B cell (primary cell): Measurements from ENCODE around the gene PRKCH. TPM values are rescaled to one million over a fixed set of nuclear protein-coding genes. Genes with fewer than 3 reads are reported as not detected.

Experiments
- ATAC-seq: fragments of 200-7000 bp; cut with Tn5 transposase; one replicate; pipeline ENCODE4 v1.10.0; 2021; ENCODE audit warnings: low read depth, mild to moderate bottlenecking, moderate number of reproducible peaks, moderate library complexity
- CTCF ChIA-PET: fragments of 350-600 bp; sonication (Branson Sonifier 250); formaldehyde crosslinking; loops from one replicate; lab custom pipeline; 2021; ENCODE audit warnings: antibody characterized with exemption, inconsistent platforms; lab: Charles Lee
- POLR2A ChIA-PET: fragments of 350-600 bp; sonication (Branson Sonifier 250); formaldehyde crosslinking; loops from one replicate; lab custom pipeline; 2021; ENCODE audit warnings: antibody characterized with exemption; lab: Charles Lee
- DNase-seq: peaks from one replicate; pipeline ENCODE4 v3.0.0; 2013
- H2AFZ ChIP-seq: 2 replicates; pipeline ENCODE4 v1.6.1; 2012; ENCODE audit warnings: mild to moderate bottlenecking, low read depth, low read length; ENCODE audit not compliant: insufficient read depth, poor library complexity, severe bottlenecking
- H3K27ac ChIP-seq, 2 donors: 1 replicate in 1 of 2; 2 replicates in 1 of 2; pipeline ENCODE4 v1.5.1; 2012 to 2013; ENCODE audit warnings: low read length in 2 of 2, mild to moderate bottlenecking in 2 of 2, moderate library complexity in 1 of 2
- H3K27me3 ChIP-seq, 4 experiments: fragments of 200-600 bp in 1 of 4; sonication (generic) in 1 of 4; replicated peaks in 1 of 4; 1 replicate in 2 of 4; 2 replicates in 2 of 4; pipeline versions ENCODE4 v1.6.1 to v1.7.0; 2013 to 2016; ENCODE audit warnings: low read length in 3 of 4, mild to moderate bottlenecking in 2 of 4, mixed read lengths in 1 of 4, moderate library complexity in 1 of 4; ENCODE audit not compliant: insufficient read depth in 4 of 4, control insufficient read depth in 3 of 4; ENCODE audit errors: control extremely low read depth in 1 of 4
- H3K36me3 ChIP-seq, 2 experiments: replicated peaks in 1 of 2; 1 replicate in 1 of 2; 2 replicates in 1 of 2; pipeline versions ENCODE4 v1.6.1 to v1.7.1; 2013; ENCODE audit warnings: low read length in 1 of 2; ENCODE audit not compliant: insufficient read depth in 2 of 2, control insufficient read depth in 1 of 2; ENCODE audit errors: control extremely low read depth in 1 of 2, extremely low read depth in 1 of 2
- H3K4me1 ChIP-seq, 2 donors: fragments of 200-600 bp in 1 of 2; sonication (generic) in 1 of 2; 1 replicate in 1 of 2; 2 replicates in 1 of 2; pipeline versions ENCODE4 v1.5.1 to v1.6.1; 2013 to 2017; ENCODE audit warnings: low read length in 2 of 2; ENCODE audit not compliant: control insufficient read depth in 2 of 2, insufficient read depth in 2 of 2
- H3K4me2 ChIP-seq: replicated peaks from 2 replicates; pipeline ENCODE3; 2012; ENCODE audit warnings: mild to moderate bottlenecking, low read depth, low read length; ENCODE audit not compliant: poor library complexity, severe bottlenecking
- H3K4me3 ChIP-seq, 5 experiments: fragments of 200-600 bp in 1 of 5; sonication (generic) in 1 of 5; 1 replicate in 3 of 5; 2 replicates in 2 of 5; pipeline versions ENCODE4 v1.5.1 to v1.7.0; 2011 to 2016; ENCODE audit warnings: low read length in 4 of 5, mild to moderate bottlenecking in 4 of 5, low read depth in 2 of 5, control low read depth in 1 of 5, moderate library complexity in 1 of 5; ENCODE audit not compliant: insufficient read depth in 1 of 5; ENCODE audit errors: control extremely low read depth in 1 of 5, extremely low read depth in 1 of 5
- H3K79me2 ChIP-seq: fragments of 200-600 bp; sonication (generic); one replicate; pipeline ENCODE4 v1.6.0; 2016; ENCODE audit warnings: low read length; ENCODE audit not compliant: control insufficient read depth, insufficient read depth
- H3K9ac ChIP-seq: fragments of 200-600 bp; sonication (generic); 2 replicates; pipeline ENCODE4 v1.6.1; 2017; ENCODE audit warnings: mild to moderate bottlenecking, low read length, moderate library complexity
- H3K9me3 ChIP-seq, 3 donors: one replicate each; pipeline versions ENCODE4 v1.6.1 to v1.7.1; 2013; ENCODE audit warnings: low read length in 2 of 3; ENCODE audit not compliant: control insufficient read depth in 2 of 3, insufficient read depth in 1 of 3; ENCODE audit errors: control extremely low read depth in 1 of 3
- H4K20me1 ChIP-seq: 2 replicates; pipeline ENCODE4 v1.6.0; 2012; ENCODE audit warnings: mild to moderate bottlenecking, low read length; ENCODE audit not compliant: insufficient read depth, control insufficient read depth, poor library complexity, severe bottlenecking
- H3K27ac Mint-ChIP-seq: one replicate; pipeline ENCODE4 v1.8.0; 2021; ENCODE audit warnings: mixed read lengths
- H3K27me3 Mint-ChIP-seq: one replicate; pipeline ENCODE4 v1.8.0; 2021; ENCODE audit warnings: mixed read lengths
- H3K4me1 Mint-ChIP-seq: one replicate; pipeline ENCODE4 v1.8.0; 2021; ENCODE audit warnings: mixed read lengths
- H3K4me3 Mint-ChIP-seq: one replicate; pipeline ENCODE4 v1.8.0; 2021; ENCODE audit warnings: mixed read lengths
- H3K9me3 Mint-ChIP-seq: one replicate; pipeline ENCODE4 v1.8.0; 2022; ENCODE audit warnings: mixed read lengths; ENCODE audit not compliant: insufficient read depth
- EZH2 ChIP-seq: IDR thresholded peaks from 2 replicates; pipeline ENCODE4 v1.6.1; 2012; ENCODE audit warnings: borderline replicate concordance, low read depth, mild to moderate bottlenecking, moderate library complexity, low read length; ENCODE audit not compliant: insufficient read depth, poor library complexity, severe bottlenecking
- WGBS: methylation state at CpG from one replicate; pipeline ENCODE4 v1.1.5; 2013; ENCODE audit warnings: missing lambda C conversion rate; ENCODE audit not compliant: insufficient coverage; 5-methylcytosine and 5-hydroxymethylcytosine counted together
- intact Hi-C: fragments of 100-400 bp; cut with micrococcal nuclease; formaldehyde crosslinking; loops from one replicate; pipeline ENCODE4 v1.10.0; 2022
- polyA plus RNA-seq: library from polyadenylated mRNA; depleted of rRNA; stranded (reverse); fragments of >200 nt; gene quantifications from 2 replicates; pipeline ENCODE4 v1.2.3, GENCODE V29; 2012
- total RNA-seq, 2 donors: library from RNA; stranded (reverse); fragments of 120-200 nt in 1 of 2; gene quantifications; 1 replicate in 1 of 2; 2 replicates in 1 of 2; pipeline versions ENCODE4 v1.2.3 to v1.2.4, GENCODE V29; 2013 to 2022
- TF ChIP-seq, protein P1 (sequence below): fragments of 200-600 bp; IDR thresholded peaks from one replicate; pipeline ENCODE4 v1.8.0; 2022; ENCODE audit warnings: antibody characterized with exemption, mild to moderate bottlenecking

PRKCH gene
- total and polyA plus RNA-seq, 2 donors (not counting 1 experiment from before 2014, with no cell fraction given): 2.0 to 5.0 TPM

DNA sequence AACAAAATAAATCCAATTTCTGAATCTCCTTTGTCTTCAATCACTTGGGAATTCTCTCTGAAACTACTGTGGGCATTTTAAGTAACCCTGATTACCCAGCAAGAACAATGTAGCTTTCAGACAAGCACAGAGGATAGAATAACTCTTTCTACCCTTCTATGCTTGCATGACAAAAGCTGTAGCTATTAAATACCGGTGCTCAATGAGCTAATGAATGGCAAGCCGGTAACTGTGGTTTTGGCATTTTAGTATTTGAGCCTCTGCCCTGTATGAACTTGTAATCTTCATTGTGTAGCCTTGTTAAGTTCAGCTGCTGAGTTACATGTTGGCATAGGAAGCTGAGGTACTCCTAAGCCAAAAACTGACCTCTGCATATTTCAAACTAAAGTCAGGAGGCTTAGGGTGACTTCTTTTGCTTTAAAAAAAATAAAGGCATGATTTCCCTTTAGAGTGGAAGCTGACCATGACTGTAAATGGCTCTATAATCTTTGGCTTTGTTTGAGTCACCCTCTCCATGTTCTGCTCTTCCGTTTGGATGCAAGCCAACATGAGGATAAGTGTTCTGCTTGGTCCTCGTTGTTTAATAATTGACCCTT is 202.9 kb downstream of the PRKCH start:
- Histone ChIP-seq H3K79me2 (no peaks in the 10 kb centered on the region), H3K9ac (no peak overlapping the region), H3K27me3 (no peaks in the 10 kb centered on the region), H3K9me3 (no peaks in the 10 kb centered on the region), H2AFZ (no peak overlapping the region), H3K4me2 (no peak overlapping the region), H3K27ac (no peak overlapping the region), H3K36me3 (no peaks in the 10 kb centered on the region), H4K20me1 (no peaks in the 10 kb centered on the region), H3K4me1 (peaks cover 0 to 12% of the 10 kb centered on the region in 2 donors), H3K4me3 (no peak overlapping the region)
- no peaks in the 10 kb centered on the region for H3K27me3 Mint-ChIP-seq
- ChIA-PET POLR2A (interaction anchor here (0.6 to 1.8 kb wide), 5 partner anchors 19 to 148 kb away, joined by 3 to 9 read pairs (median 4); no protein-coding TSS in a partner anchor), CTCF (interaction anchor here (1.2 to 1.6 kb wide), 6 partner anchors 11 to 313 kb away, joined by 3 to 7 read pairs (median 4); no protein-coding TSS in a partner anchor)
- no CpG with 5 or more reads among the region's 4 CpGs for WGBS
- H3K27ac Mint-ChIP-seq: no peak overlapping the region
- H3K4me1 Mint-ChIP-seq: peaks cover 24% of the 10 kb centered on the region
- H3K4me3 Mint-ChIP-seq: no peak overlapping the region
- TF ChIP-seq, protein P1, sequence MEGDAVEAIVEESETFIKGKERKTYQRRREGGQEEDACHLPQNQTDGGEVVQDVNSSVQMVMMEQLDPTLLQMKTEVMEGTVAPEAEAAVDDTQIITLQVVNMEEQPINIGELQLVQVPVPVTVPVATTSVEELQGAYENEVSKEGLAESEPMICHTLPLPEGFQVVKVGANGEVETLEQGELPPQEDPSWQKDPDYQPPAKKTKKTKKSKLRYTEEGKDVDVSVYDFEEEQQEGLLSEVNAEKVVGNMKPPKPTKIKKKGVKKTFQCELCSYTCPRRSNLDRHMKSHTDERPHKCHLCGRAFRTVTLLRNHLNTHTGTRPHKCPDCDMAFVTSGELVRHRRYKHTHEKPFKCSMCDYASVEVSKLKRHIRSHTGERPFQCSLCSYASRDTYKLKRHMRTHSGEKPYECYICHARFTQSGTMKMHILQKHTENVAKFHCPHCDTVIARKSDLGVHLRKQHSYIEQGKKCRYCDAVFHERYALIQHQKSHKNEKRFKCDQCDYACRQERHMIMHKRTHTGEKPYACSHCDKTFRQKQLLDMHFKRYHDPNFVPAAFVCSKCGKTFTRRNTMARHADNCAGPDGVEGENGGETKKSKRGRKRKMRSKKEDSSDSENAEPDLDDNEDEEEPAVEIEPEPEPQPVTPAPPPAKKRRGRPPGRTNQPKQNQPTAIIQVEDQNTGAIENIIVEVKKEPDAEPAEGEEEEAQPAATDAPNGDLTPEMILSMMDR: no peak
- TF ChIP-seq EZH2: no peak
- DNase-seq (no peak), ATAC-seq (no peak)
- no peaks in the 10 kb centered on the region for H3K9me3 Mint-ChIP-seq
- intact Hi-C loops: loop anchor here (2.0 kb wide), 1 partner anchor 14 kb away; no protein-coding TSS in a partner anchor

DNA sequence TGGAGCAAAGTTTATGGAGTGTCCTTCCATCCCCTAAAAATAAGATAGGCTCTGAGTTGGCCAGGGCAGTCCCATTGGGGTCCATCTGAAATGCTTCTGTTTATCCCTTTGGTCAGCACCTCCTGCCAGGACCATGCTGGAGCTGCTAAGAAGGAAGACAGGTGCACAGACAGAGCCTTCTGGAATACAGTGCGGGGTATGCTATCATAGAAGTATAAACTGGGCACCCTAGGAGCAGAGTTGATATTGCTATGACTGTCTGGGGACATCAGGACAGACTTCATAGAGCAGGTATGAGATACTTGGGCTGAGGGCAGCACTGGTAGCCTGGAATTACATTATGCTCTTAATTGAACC is 203.5 kb downstream of the PRKCH start:
- Mint-ChIP-seq H3K27me3 (no peaks in the 10 kb centered on the region), H3K9me3 (no peaks in the 10 kb centered on the region), H3K4me3 (no peak overlapping the region), H3K4me1 (peaks cover 24% of the 10 kb centered on the region), H3K27ac (no peak overlapping the region)
- no peaks in the 10 kb centered on the region for H4K20me1 ChIP-seq
- no peaks in the 10 kb centered on the region for H3K9me3 ChIP-seq
- no peaks in the 10 kb centered on the region for H3K36me3 ChIP-seq
- no peak overlapping the region for H2AFZ ChIP-seq
- CTCF ChIA-PET: interaction anchor here (0.9 to 1.6 kb wide), 6 partner anchors 11 to 53 kb away, joined by 3 to 7 read pairs (median 4); no protein-coding TSS in a partner anchor
- ATAC-seq (no peak), DNase-seq (no peak)
- TF ChIP-seq EZH2: no peak
- TF ChIP-seq, protein P1: no peak
- H3K79me2 ChIP-seq: no peaks in the 10 kb centered on the region
- H3K4me2 ChIP-seq: no peak overlapping the region
- H3K4me1 ChIP-seq: peaks cover 0 to 12% of the 10 kb centered on the region in 2 donors
- intact Hi-C loops: loop anchor here (2.0 kb wide), 1 partner anchor 14 kb away; no protein-coding TSS in a partner anchor
- H3K4me3 ChIP-seq: no peak overlapping the region
- no peak overlapping the region for H3K27ac ChIP-seq
- WGBS: 100% methylated on average over 1 of the region's 1 CpG
- no peak overlapping the region for H3K9ac ChIP-seq
- POLR2A ChIA-PET: interaction anchor here (0.7 to 1.8 kb wide), 3 partner anchors 26 to 147 kb away, joined by 3 to 5 read pairs (median 4); no protein-coding TSS in a partner anchor
- H3K27me3 ChIP-seq: no peaks in the 10 kb centered on the region
